Measurements from ENCODE around the gene ATP8B4. TPM values are rescaled to one million over a fixed set of nuclear protein-coding genes. Genes with fewer than 3 reads are reported as not detected.

Gene ATP8B4
- total and polyA plus RNA-seq, 2 of the 8 experiments (the other 6 are each of a cell fraction or from before 2014, with no cell fraction given) = 0.17 to 0.24 TPM

GRCh38 chr15:50113187-50113505 lies 5.9 kb downstream of the ATP8B4 start:
- ChIA-PET POLR2A (ENCODE audit: partially characterized antibody) (no interaction called here), CTCF (ENCODE audit: partially characterized antibody) (interaction anchor here (0.6 to 1.3 kb wide), 3 partner anchors 32 to 105 kb away, joined by 3 to 5 read pairs (median 3); no protein-coding TSS in a partner anchor)
- WGBS, 2 experiments (ENCODE audit: extremely low coverage in 1 of 2, insufficient coverage in 1 of 2, insufficient read length in 1 of 2, insufficient replicate concordance in 2 of 2, low coverage in 1 of 2, low lambda C conversion rate in 2 of 2, missing lambda C conversion rate in 1 of 2) = 92% methylated on average over 2 of the region's 2 CpGs; no CpG with 5 or more reads in 1 of the 2 experiments
- H3K4ac ChIP-seq (replicated peaks; ENCODE audit: insufficient read length, low read depth, low read length) = no peak overlapping the region
- no peak overlapping the region for H2AFZ ChIP-seq (ENCODE audit: low read length)
- FAIRE-seq = no peak
- DNase-seq (ENCODE audit: low read depth in 1 of 2, low spot score in 2 of 2) = no peak
- no peak overlapping the region for H3K18ac ChIP-seq (ENCODE audit: extremely low read depth, low read length)
- no peak overlapping the region for H3K23ac ChIP-seq (ENCODE audit: insufficient read length)
- no peak overlapping the region for H3K56ac ChIP-seq (replicated peaks; ENCODE audit: insufficient read length, low read depth, low read length)
- H4K91ac ChIP-seq (replicated peaks; ENCODE audit: insufficient read length, low read length) = no peak overlapping the region
- no peaks in the 10 kb centered on the region for H3K27me3 ChIP-seq (replicated peaks in 1 of 4; ENCODE audit: control insufficient read depth in 3 of 4, extremely low read depth in 1 of 4, insufficient read depth in 3 of 4, low read length in 3 of 4)
- H3K79me2 ChIP-seq (ENCODE audit: control insufficient read depth in 1 of 2, insufficient read depth in 2 of 2, low read length in 2 of 2) = no peaks in the 10 kb centered on the region
- H2AK5ac ChIP-seq (ENCODE audit: low read depth, low read length) = no peak overlapping the region
- H3K14ac ChIP-seq (ENCODE audit: insufficient read length) = no peak overlapping the region
- H3K23me2 ChIP-seq (ENCODE audit: low read depth, low read length) = no peaks in the 10 kb centered on the region
- no peak overlapping the region for H3K4me2 ChIP-seq (ENCODE audit: insufficient read depth in 1 of 2, low read depth in 2 of 2, low read length in 2 of 2)
- no peaks in the 10 kb centered on the region for H4K20me1 ChIP-seq (replicated peaks in 1 of 2; ENCODE audit: control insufficient read depth in 1 of 2, insufficient read depth in 2 of 2, low read length in 2 of 2)
- H2BK5ac ChIP-seq (ENCODE audit: low read depth, low read length) = no peak overlapping the region
- no peaks in the 10 kb centered on the region; a peak in 1 of 4 replicates for H3K9me3 ChIP-seq (ENCODE audit: insufficient read depth in 2 of 2, low read depth in 1 of 2, low read length in 1 of 2)
- no peak overlapping the region for H4K5ac ChIP-seq (ENCODE audit: insufficient read length, low read depth, low read length)
- H3K79me1 ChIP-seq (ENCODE audit: low read depth, low read length) = no peaks in the 10 kb centered on the region
- no peak overlapping the region for H4K8ac ChIP-seq (ENCODE audit: extremely low read depth, insufficient read depth, low read length)
- no peak overlapping the region for H3K27ac ChIP-seq (ENCODE audit: low read depth, low read length)
- no peaks in the 10 kb centered on the region for H3K4me1 ChIP-seq (replicated peaks in 1 of 4; ENCODE audit: control insufficient read depth in 3 of 4, insufficient read depth in 4 of 4, low read length in 3 of 4)
- H3K4me3 ChIP-seq (ENCODE audit: extremely low read depth in 1 of 4, insufficient read depth in 2 of 4, low read depth in 3 of 4, low read length in 4 of 4) = no peak overlapping the region
- no peak overlapping the region for H2BK20ac ChIP-seq (ENCODE audit: low read length)
- TF ChIP-seq CTBP2 (IDR thresholded peaks at IDR 0.05; ENCODE audit: borderline replicate concordance, insufficient read depth, insufficient read length, low read length) (no peak), BRCA1 (IDR thresholded peaks at IDR 0.05; ENCODE audit: low read depth, low read length) (no peak), CHD2 (IDR thresholded peaks at IDR 0.05; ENCODE audit: low read length) (no peak), SUZ12 (IDR thresholded peaks at IDR 0.05; ENCODE audit: low read length) (no peak), CBX8 (IDR thresholded peaks at IDR 0.05; ENCODE audit: borderline replicate concordance, low read depth, low read length) (no peak), ASH2L (IDR thresholded peaks at IDR 0.05; ENCODE audit: low read length) (no peak), JUN (IDR thresholded peaks at IDR 0.05; ENCODE audit: low read depth, low read length) (no peak), POLR2AphosphoS5 (IDR thresholded peaks at IDR 0.05; ENCODE audit: low read depth, low read length) (no peak), EZH2 (IDR thresholded peaks at IDR 0.05; ENCODE audit: low read depth, low read length, severe bottlenecking) (no peak), SP4 (IDR thresholded peaks at IDR 0.05; ENCODE audit: low read length) (no peak), CEBPB (IDR thresholded peaks at IDR 0.05; ENCODE audit: low read depth, low read length) (no peak)
- TF ChIP-seq, protein P1, sequence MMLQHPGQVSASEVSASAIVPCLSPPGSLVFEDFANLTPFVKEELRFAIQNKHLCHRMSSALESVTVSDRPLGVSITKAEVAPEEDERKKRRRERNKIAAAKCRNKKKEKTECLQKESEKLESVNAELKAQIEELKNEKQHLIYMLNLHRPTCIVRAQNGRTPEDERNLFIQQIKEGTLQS (IDR thresholded peaks at IDR 0.05; ENCODE audit: insufficient read depth, low read depth, low read length) = no peak
- no peak overlapping the region for H3K9ac ChIP-seq (replicated peaks in 1 of 4; ENCODE audit: extremely low read depth in 1 of 4, low read depth in 3 of 4, low read length in 3 of 4)
- H2BK120ac ChIP-seq (replicated peaks; ENCODE audit: low read depth, low read length) = no peak overlapping the region
- no peak overlapping the region for H2BK12ac ChIP-seq (ENCODE audit: low read depth, low read length)
- H2BK15ac ChIP-seq (ENCODE audit: low read length) = no peak overlapping the region
- H3K36me3 ChIP-seq (ENCODE audit: control insufficient read depth in 2 of 4, insufficient read depth in 4 of 4, low read length in 3 of 4) = no peaks in the 10 kb centered on the region
